Left cardiac atrium (tissue), 4 donors: ENCODE measurements around the gene PROM1. TPM values are rescaled to one million over a fixed set of nuclear protein-coding genes. Genes with fewer than 3 reads are reported as not detected.

Experiments
- ATAC-seq, 2 donors: fragments of 200-7000 bp; cut with Tn5 transposase; one replicate each; pipeline ENCODE4 v1.9.1; 2020; ENCODE audit warnings: mild to moderate bottlenecking in 2 of 2, moderate library complexity in 2 of 2
- DNase-seq: peaks from one replicate; pipeline ENCODE4 v3.0.0-alpha.2; 2020
- intact Hi-C, 2 donors: fragments of 100-400 bp; cut with DNase I; formaldehyde crosslinking; loops; one replicate each; pipeline versions ENCODE4 v1.14.1 to v1.15.1; 2022 to 2023
- total RNA-seq, 2 donors: library from RNA; stranded (reverse); fragmentation: NEBNext Ultra II Directional; extraction: Animal tissue kit (Norgen Biotek cat#: 25700); gene quantifications; one replicate each; pipeline ENCODE4 v1.2.1, GENCODE V29; 2021
- donor health status: DM: no; HTN: yes; CAD: no.
- donor health status: DM: no; HTN: yes; CAD: no; lungs with severe emphysema.
- donor health status: DM: yes; HTN: yes; CAD: no.
- donor health status: Dilated cardiomyopathy.

Gene PROM1
- total RNA-seq, 2 donors from 2014 or later: 5.5 to 5.8 TPM

GRCh38 chr4:16113741-16114140, 29.9 kb upstream of the PROM1 start:
- ATAC-seq (no peak), DNase-seq (no peak)
- intact Hi-C loops: no loop called here

GRCh38 chr4:16111533-16111932, 27.7 kb upstream of the PROM1 start:
- ATAC-seq: no peak
- intact Hi-C loops: no loop called here

GRCh38 chr4:16110661-16111290, 27.0 kb upstream of the PROM1 start:
- intact Hi-C loops: no loop called here
- no peak for DNase-seq
- ATAC-seq: no peak

More at GRCh38 chr4:16111533-16111932, 27.7 kb upstream of the PROM1 start:
- DNase-seq: no peak

- ATAC-seq (no peak), DNase-seq (no peak)
- intact Hi-C loops: no loop called here
Measured at GRCh38 chr4:16110199-16110598, 26.4 kb upstream of the PROM1 start.

GRCh38 chr4:16109256-16109655, 25.4 kb upstream of the PROM1 start:
- no peak for DNase-seq
- ATAC-seq: no peak
- intact Hi-C loops: no loop called here

GRCh38 chr4:16106956-16107355, 23.1 kb upstream of the PROM1 start:
- no peak for ATAC-seq
- DNase-seq: no peak
- intact Hi-C loops: no loop called here

- ATAC-seq: peak; percentile 59 to 65
- no peak for DNase-seq
- intact Hi-C loops: no loop called here
Measured at GRCh38 chr4:16104520-16104919, 20.7 kb upstream of the PROM1 start.

- intact Hi-C loops: no loop called here
Measured at GRCh38 chr4:16102356-16102755, 18.5 kb upstream of the PROM1 start.

GRCh38 chr4:16100833-16101232, 17.0 kb upstream of the PROM1 start:
- no peak for ATAC-seq
- intact Hi-C loops: no loop called here
- no peak for DNase-seq

More at GRCh38 chr4:16102356-16102755, 18.5 kb upstream of the PROM1 start:
- no peak for ATAC-seq
- DNase-seq: no peak

GRCh38 chr4:16092682-16093319, 9.0 kb upstream of the PROM1 start:
- intact Hi-C loops: no loop called here
- ATAC-seq: no peak
- no peak for DNase-seq

- DNase-seq: no peak
- ATAC-seq: no peak
- intact Hi-C loops: no loop called here
Measured at GRCh38 chr4:16090096-16090705, 6.4 kb upstream of the PROM1 start.

GRCh38 chr4:16089156-16089555, 5.3 kb upstream of the PROM1 start:
- no peak for DNase-seq
- ATAC-seq: no peak
- intact Hi-C loops: no loop called here

GRCh38 chr4:16088601-16089000, 4.8 kb upstream of the PROM1 start:
- no peak for DNase-seq
- intact Hi-C loops: no loop called here
- no peak for ATAC-seq

- no peak for ATAC-seq
- intact Hi-C loops: no loop called here
- DNase-seq: no peak
Measured at GRCh38 chr4:16085822-16086221, 2.0 kb upstream of the PROM1 start.

- DNase-seq (peak; percentile 45), ATAC-seq (peak; percentile 45 to 47)
- intact Hi-C loops: no loop called here
Measured at GRCh38 chr4:16082426-16083240, 1.2 kb downstream of the PROM1 start.

- ATAC-seq: no peak
- intact Hi-C loops: no loop called here
- no peak for DNase-seq
Measured at GRCh38 chr4:16082041-16082425, 1.8 kb downstream of the PROM1 start.

GRCh38 chr4:16079046-16079445, 4.8 kb downstream of the PROM1 start:
- ATAC-seq (no peak), DNase-seq (no peak)
- intact Hi-C loops: no loop called here

GRCh38 chr4:16078195-16078760, 5.5 kb downstream of the PROM1 start:
- intact Hi-C loops: no loop called here
- no peak for DNase-seq
- peak; percentile 33 to 51 for ATAC-seq

- no peak for ATAC-seq
- DNase-seq: no peak
- intact Hi-C loops: no loop called here
Measured at GRCh38 chr4:16077786-16078185, 6.0 kb downstream of the PROM1 start.
